ENCODE results near the gene CDH22.

CDH22 gene

DNA sequence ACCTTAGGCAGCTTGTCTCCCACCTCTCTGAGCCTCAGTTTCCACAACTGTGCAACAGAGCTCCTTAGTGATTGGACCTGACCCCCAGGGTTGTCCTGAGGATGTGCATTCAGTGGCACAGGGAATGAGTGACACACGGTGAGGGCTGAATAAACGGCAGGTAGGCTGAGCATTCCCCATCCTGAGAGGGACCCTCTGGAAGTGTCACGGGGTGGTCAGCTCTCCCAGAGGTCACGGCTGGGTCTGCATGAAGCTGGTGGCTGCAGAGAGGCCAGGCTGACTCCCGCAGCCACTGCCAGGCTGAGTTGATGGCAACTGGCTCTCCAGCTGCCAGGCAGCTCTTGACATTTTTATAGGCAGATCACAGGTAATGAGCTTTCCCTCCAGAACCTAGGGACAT lies 147.6 kb downstream of the CDH22 start:
- no peak for DNase-seq

DNA sequence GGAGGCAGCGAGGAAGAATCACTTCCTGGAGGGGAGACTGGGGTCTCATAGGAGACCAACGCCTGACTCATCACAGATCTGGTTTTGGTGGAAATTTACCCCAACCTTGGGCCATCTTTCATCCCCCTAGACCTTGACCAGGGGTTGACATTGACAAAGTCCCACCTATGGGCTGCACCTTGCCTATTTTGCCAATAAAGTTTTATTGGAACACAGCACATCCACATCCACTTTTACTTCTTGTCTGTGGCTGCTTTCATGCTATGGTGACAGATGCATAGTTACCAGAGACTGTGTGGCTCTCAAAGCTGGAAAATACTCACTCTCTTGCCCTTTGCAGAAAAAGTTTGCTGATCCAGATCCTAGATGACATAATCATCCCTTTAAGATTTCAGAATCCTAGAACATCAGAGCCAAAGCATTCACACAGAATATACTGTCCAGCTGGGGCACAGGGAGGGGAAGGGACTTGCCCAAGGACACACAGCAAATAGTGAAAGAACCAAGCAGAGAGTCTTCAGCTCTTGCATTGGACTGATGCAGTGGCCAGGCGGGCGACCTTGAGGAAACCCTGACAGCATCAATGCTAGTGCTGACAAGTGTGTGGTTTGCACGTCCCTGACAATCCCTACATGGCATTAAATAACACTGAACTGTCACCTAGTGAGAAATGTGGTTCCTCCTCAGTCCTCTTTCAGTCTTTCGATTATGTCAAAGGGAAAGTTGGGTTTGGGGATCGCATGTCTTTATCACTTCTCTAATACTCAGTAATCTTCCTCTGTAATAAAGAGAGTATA lies 149.0 kb downstream of the CDH22 start:
- DNase-seq = no peak

DNA sequence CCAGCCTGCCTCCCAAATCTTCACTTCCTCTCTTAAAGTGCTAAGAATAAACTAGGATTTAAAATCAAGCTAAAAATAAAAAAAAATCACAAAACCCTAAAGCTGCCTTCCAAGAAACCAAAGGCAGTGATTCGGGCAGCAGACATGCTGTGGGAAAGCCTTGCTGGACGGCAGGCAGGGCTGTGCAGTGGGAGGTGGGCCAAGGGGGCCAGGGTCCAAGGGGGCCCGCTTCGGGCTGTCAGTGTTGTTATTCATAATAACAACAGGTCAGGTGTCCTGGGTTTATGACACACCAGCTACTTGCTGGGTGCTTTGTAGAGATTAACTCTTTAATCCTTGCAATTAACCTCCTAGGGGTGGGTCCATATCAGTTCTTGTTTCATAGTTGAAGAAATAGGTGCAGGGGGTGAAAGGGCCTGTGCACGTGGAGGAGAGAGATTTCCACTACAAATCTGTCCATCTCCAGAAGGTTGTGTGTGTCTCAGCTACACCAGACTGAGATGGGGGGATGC lies 149.8 kb downstream of the CDH22 start:
- DNase-seq = no peak

DNA sequence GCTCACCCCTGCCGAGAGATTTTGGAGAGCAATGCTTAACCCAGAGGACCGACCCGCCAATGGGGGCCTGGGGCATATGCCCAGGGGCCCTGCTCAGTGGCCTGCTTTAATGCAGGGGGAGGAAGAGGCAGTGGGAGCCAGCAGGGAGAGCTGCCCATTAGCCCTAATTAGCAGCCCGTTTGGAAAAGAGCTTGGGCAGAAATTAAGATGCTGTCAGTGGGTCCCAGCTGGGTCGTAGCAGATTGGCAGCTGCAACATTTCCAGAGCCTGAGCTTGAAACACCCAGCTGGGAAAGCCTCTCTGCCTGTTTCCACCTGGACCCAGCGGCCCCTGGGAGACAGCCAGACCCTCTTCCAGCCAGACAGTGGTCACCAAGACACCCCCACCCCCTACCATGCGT lies 150.7 kb downstream of the CDH22 start:
- no peak for DNase-seq

DNA sequence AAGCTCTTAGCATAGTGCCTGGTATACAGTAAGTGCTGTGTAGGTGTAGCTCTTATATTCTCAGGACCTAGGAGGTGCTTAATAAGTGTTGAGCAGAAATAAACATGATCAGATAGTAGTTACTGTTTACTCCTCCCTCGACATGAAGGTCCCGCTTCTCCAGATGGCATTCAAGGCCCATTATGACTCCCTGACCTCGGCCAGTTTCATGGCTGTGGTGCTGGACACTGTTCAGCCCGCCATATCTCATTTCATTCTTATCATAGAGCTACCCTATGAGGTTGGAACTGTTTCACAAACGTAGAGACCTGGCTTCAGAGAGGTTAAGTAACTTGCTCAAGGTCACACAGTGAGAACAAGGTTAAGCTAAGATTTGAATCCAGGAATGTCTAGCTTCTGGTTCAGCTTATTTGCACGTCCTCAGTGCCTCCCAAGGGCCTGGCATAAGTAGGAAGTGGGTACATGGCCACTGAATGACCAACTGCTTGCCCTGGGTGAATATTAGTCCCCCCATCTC lies 151.2 kb downstream of the CDH22 start:
- DNase-seq = no peak

DNA sequence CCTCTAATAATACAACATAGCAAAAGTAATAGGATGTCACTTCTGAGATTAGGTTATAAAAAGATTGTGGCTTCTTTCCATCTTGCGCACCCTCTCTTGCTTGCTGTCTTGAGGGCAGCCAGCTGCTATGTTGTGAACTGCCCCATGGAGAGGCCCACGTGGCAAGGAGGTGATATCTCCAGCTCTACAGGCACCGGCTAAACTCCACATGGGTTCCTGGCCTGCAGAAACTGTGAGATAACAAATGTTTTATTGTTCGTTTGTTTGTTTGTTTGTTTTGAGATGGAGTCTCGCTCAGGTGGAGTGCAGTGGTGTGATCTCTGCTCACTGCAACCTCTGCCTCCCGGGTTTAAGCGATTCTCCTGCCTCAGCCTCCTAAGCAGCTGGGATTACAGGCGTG lies 152.2 kb downstream of the CDH22 start:
- no peak for DNase-seq

DNA sequence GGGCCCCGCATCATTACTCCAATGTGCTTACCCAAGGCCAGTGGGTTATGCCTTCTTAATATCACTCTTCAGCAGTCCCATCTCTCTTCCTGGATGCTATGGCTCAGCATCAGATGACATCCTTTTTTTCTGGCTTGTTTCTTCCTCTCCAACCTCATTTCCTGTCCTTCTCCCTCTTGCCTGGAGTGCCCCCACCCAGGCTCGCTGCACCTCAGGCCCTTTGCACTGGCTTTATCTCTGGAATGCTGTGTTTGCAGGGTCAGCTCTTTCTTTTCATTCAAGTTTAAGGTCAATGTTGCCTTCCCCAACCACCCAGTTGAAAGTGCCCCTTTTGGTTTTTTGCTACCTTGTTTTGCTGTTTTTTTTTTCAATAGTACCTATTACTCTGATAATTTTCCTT lies 153.5 kb downstream of the CDH22 start:
- DNase-seq = no peak

DNA sequence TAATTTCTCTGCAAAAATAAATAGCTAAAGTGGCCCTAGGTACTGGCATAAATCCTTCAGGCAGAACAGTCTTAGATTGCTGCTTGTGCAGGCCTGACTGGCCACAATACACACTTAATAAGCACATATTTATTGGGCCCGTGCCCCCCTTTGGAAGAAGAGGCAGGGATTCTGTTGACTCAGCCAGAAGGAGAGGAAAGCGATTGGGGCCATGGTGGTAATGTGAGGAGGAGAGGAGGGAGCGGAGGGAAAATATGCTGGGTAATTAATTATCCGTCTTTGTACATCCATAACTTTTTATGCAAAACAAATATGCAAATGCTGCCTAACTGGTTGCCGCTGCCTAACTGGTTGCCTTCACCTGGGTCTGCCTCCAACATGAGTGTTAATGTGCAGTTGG lies 154.0 kb downstream of the CDH22 start:
- no peak for DNase-seq

DNA sequence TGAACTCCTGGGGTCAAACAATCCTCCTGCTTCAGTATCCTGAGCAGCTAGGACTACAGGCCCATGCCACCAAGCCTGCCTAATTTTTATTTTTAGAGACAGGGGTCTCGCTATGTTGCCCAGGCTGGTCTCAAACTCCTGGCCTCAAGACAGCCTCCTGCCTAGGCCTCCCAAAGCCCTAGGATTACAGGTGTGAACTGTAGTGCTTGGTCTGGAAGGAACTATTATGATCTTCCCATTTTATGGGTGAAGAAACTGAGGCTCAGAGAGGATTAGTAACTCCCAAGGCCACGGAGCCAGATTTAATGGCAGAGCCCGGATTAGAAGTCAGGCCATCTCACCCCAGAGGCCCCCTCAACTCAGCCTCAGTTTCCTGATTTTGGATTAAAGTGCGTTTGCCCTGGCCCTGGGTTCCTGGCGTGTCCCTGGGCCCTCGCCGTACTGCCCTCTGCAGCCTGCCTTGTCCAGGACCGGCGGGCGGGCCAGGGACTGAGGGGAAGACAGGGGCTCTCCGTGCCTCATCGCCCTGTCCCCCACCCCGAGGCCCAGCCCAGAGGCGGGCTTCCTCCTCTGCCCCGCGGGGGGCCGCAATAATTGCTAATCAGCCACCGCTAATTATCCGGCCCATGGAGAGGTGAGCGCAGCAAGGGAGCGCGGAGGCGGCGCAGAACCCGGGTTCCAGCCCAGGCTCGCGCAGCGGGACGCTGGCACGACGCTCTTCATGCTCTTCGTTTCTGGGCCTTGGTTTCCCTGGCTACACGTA lies 155.3 kb downstream of the CDH22 start:
- DNase-seq = no peak

DNA sequence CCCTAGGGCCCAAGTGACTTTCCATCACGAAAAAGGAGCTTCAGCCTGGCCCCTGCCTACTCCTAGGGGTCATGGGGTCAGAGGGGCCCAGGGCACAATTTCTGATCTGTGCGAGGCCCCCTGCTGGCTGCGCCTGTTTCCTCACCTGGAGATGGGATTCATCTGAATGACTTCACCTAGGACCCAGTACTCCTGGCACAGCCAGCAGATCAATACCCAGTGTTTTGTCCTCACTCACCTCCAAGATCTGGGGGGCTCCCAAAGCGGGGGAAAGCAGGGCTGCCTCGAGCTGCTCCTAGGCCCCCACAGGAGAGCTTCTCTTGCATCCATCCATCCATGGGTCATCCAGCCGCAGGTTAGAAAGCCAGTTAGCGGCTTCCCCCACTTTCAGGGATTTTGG lies 156.4 kb downstream of the CDH22 start:
- no peak for DNase-seq

DNA sequence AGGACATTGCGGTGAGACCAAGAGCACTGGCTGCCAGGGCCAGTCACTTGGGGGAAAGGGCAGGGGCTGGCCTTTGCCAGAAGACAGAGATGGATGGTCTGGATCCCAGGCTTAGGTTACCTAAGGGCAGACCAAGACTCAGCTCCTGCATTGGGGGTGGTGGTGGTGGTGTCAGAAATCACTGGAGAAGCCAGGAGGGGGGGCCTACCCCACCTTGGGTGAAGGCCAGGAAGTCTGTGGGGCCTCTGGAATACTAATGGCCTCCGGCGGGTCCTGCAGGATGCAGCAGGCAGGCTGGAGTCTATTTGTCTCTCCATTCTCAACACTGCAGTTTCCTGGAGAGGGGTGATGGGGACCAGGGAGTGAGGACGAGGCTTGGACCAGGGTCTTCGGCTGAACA lies 157.4 kb downstream of the CDH22 start:
- no peak for DNase-seq

DNA sequence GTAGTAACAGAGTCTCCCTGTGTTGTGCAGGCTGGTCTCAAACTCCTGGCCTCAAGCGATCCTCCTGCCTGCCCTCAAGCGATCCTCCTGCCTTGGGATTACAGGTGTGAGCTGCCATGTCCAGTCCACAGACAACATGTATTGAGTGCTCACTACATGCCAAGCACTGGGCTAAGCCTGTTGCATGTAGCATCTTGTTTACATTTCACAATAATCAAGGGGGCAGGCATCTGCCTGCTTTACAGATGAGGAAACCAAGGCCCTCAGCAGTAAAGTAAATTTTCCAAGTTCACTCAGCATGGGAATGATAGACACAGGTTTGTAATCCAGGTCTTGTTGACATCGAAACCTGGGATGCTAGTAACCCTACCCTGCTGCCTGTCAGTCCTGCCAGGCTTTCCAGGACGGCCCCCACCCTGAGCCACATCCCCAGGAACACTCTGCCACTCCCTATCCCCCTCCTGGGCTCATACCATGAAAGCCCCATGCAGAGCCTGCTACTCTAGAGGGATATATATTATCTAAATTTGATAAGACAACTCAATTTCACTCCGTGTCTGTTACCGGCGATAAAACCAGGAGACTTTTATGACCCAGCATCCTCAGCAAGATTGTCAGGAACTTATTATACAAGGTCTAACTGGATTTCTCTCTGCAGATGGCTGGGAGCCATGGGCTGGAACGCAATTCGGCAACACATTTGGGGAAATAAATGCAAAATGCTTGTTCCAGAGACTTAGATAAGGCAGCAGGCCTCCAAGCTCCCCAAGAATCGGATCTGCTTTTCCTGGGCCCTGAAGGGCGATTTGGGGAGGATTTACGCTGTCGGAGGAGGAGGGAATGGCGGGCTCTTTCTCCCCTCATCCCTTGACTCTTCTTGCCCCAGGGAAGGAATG lies 159.7 kb downstream of the CDH22 start:
- DNase-seq = no peak

DNA sequence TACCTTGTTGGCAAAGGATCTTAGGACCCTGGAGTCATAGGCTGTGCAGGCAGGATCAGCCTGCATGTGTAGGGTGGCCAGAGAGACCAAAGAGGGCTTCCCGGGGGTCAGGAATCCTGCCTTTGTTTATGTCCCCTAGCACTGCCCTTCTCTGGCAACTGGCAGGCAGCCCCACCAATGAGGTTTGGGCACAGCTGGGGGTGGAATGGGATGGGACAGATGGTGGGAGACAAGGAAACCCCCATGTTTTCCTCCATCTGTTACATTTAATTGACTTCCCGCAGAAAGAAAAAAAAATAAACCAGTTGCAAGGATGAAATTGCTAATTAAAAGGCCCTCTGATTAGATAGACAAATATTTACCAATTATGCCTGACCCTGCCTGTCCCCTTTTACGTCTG lies 162.6 kb downstream of the CDH22 start:
- no peak for DNase-seq

DNA sequence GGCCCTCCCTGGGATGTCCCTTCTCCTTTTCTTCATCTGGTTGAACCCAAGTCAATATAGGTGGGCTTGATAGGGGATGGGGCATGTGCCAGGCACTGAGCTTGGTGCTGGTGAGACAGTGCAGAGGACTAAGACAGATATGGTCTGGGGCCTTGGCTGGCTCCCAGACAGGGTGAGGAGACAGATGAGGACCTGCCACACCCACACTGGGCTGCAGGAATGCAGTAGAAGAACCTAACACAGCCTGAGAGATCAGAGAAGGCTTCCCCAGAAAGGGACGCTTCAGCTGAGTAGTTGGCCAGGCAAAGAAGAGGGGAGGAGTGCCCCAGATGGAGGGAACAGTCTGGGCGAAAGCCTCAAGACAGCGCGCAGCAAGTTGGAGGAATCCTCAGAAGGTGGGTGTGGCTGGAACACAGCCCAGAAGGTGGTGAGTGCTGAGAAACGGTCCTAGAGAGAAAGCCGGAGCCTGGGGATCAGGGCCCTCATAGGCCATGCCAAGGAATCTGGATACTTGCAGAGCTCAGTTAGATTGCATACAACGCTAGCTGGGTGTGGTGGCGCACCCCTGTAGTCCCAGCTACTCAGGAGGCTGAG lies 163.8 kb downstream of the CDH22 start:
- DNase-seq = no peak

DNA sequence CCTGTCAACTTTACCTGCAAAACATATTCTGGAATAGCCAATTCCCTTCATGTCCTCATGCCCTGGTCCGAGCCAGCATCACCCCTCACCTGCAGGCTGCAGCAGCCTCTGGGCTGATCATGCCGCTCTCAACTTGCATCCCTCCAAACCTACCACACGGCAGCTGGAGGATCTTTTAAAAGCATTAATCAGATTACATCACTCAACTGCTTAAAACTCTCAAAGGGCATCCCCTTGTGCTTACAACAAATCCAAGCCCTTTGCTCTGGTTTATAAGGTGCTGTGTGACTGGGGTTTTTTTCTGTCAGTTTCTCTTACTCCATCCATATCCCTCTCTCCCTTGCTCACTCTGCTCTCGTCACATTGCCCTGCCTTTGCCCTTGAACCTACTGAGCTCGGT lies 166.2 kb downstream of the CDH22 start:
- DNase-seq = peak; percentile 69

DNA sequence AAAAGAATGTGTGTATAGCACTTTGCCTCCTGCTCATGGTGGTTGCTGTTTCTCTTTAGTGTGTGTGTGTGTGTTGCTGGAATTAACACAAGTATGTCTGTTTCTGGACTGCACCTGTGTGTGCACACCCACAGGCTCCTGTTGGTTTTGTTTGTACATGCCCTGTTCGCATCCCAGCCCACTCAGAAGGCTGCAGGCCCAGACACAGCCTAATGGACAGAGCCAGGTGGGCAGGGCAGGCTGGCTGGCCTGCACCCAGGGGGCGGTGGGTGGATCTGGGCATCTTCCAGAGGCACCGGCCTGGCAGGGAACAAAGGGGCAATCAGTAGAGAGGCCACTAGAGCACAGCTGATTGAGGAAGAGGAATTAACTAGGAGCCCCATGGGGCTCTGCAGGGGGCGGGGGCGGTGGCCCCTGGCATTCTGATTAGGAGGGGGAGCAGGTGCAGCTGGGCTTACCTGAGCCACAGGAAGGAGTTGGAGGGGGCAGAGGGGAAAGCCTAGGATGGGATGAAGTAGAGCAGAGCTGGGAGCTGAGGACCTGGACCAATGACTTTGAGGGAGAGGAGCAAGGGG lies 168.3 kb downstream of the CDH22 start:
- DNase-seq = peak; percentile 84

DNA sequence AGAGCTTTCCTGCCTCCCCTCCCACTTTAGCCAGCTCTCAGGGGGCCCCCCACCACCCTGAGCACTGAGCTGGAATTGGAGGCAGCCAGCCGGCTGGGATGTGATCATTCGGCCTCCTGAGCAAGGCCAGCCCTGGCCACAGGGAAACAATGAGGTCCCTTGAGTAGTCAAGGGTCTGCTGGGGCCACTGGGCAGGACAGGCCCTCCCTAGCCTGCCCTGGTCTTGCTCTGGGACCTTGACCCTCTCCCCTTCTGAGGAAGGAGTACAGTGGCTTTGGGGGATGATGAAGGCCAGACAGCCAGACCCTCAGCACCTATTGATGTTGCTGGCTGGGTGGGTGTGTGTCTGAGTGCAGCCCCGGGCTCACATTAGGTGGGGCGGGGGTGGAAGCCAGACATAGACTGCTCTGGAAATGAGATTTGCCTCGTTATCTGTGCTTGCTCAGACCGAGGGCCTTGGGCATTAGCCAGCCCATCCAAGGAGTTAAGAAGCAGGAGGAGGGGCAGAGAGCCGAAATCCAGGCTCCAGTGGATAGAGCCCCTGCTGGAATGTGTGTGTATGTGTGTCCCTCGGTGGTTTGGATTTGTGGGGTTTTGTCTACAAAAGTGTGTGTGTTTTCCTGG lies 168.9 kb downstream of the CDH22 start:
- DNase-seq = no peak

DNA sequence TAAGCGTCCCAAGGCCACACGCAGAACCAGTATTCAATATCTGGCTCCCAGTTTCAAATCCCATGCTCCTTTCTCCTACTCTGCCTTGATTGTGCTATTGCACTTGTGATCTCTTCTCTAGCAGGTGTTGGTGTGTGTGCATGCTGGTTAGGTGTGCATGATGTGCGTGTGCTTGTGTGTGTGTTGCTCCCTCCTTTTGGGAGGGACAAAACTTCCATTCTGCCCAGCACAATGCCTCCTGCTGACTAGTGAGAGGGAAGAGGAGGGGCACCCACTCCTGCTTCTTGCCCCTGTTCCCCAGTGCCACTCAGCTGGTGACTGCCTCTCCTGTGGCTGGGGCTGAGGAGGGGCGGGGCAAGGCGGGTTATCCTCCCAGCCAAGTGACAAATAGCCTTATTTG lies 170.5 kb downstream of the CDH22 start:
- peak; percentile 44 for DNase-seq

DNA sequence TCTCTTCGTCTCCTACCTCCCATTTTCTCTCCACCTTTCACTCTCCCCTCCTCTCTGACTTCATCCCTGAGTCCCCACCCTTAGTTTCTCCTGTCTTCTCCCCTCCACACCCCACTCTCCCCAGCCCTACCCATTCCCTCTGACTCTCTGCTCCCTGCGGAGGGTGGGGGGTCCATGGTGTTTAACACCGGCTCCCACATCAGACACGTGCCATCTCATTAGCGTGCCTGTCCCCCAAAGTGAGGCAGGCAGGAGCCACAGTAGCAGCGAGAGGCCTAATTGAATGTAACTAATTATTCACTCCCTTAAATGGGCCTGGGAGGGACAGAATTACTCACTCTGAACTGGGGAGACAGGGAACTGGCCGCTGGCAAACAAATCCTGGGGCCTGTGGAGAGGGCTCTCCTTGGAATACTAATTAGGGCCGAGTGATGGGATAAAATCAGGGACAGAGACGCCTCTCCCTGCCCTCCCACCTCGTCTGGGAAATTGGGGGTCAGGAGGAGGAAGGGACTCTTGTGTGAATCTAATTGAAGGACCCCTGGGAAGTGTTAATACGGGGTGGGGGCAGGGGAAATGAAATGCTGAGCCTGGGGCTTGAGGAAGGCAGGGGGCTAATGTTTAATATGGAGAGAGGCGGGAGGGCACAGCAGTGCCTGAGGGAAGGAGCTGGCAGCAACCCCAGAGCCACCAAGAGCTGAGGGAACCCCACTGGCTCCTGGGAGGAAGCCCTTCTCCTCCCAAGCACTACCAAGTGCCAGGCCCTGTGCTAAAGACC lies 172.3 kb downstream of the CDH22 start:
- DNase-seq = no peak

DNA sequence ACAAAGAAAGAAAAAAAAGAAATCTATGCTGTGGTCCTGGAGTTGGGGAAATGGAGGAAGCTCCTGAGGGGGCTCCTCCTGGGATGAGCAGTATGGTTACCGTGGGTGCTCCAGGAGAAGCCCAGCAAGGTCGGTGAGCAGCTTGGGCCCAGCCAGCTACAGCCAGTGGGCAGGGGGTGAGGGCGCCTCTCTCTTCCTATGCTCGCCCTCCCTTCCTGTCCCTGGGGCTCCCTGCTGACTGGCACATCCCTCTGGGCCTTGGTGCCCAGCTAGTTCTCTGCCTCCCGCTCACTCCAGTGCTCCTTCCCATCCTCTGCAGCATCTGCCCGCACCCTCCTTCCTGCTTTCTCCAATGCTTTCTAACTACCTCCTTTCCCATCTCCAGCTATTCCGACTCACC lies 173.6 kb downstream of the CDH22 start:
- no peak for DNase-seq
